GM21619 (cell line): Measurements from ENCODE around the gene MED25.

ENCODE experiments used
- ATAC-seq: cut with Tn5 transposase; IDR thresholded peaks from one replicate; pipeline ENCODE4 v1.9.1; 2021; ENCODE audit not compliant: unreplicated experiment

MED25 gene

DNA sequence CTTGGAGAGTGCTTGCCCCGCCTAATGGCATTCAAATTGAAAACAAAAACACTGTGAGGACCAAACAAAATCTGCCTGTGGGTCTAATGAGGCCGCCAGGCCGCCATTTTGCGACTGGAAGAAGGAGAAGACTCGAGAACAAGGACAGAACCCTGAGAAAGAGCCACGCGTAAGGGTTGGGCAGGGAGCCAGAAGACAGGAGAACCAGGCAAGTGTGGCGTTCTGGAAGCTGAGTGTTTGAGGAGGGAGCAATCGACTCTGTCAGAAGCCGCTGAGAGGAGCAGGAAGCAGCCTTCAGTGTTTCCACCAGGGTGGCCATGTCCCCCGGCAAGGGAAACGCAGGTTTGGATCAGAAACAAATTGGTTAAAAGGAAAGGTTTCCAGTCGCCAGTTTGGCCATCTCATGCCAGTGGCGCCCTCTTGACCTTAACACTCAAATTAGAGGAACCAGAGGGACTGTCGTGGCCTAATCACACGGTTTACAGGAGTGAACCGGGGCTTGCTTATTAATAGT lies 22.7 kb downstream of the MED25 start:
- no peak for ATAC-seq

GRCh38 chr19:49843265-49843664 lies 25.2 kb downstream of the MED25 start:
- ATAC-seq: no peak

GRCh38 chr19:49844138-49845095 lies 26.3 kb downstream of the MED25 start:
- ATAC-seq: no peak

DNA sequence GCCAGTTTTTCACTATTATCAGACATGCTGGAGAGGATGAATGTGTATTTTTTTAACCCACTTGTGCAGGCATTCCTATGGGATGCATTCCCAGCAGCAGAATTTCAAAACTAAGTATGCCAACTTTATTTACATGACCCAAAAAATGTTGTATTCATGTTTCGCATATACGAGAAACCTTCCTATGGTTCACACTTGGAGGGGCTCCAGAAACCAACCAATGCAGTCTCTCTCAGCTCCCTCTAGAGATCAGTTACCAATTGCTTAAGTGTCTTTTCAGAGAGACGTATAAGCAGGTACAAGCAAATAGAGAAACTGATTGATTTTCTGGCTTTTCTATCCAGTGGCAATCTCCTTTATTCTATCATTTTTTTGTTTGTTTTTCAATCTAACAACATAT lies 27.3 kb downstream of the MED25 start:
- ATAC-seq: no peak

- no peak for ATAC-seq
These were observed 28.3 kb downstream of the MED25 start for GRCh38 chr19:49846408-49846807.

DNA sequence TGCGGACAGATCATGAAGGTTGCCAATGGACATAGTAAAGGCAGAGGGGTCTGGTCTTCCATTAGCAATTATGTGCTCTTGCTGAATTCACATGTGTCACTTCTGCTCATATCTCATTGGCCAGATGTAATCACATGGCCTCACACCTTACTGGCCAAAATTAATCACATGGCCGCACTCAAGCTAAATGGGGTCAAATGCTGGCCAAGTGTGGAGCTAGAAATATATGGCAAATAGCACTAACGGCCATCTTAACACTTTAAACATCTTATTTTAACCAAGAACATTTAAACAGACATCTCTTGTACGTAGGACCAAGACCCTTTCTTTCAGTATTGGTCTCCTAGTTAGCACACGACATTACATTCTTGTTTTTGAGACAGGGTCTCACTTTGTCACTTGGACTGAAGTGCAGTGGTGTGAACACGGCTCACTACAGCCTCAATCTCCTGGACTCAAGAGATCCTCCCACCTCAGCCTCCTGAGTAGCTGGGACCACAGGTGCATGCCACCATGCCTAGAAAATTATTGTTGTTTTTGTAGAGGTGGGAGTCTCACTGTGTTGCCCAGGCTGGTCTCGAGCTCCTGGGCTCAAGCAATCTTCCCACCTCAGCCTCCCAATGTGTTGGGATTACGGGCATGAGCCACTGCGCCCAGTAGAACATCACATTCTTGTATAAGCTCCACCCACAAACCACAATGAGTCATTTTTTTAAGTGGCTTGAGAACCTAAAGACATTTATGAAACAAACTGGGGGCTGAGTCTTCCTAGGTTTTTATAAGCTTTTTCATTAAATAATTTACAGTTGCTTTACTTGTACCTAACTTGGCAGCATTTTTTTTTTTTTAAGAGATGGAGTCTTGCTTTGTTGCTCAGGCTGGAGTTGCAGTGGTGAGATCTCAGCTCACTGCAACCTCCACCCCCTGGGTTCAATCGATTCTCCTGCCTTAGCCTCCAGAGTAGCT lies 29.9 kb downstream of the MED25 start:
- ATAC-seq: no peak

DNA sequence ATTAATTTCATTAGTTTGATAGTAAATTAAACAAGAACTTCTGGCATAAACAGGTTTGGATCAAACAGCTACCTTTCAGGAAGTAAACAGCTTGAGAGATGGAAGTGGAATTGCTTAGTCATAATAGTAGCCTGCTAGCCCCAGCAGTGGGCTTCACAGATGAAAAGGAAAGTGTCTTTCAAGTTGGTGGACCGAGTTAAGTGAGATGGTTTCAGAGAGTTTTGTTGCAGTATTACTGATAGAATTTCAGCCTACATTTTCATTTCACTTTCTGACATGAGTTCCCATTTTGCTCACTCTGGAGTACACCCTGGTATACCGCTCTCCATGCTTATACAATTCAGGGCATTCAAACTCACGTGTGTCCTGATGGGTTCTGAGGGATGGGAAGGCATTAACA lies 30.8 kb downstream of the MED25 start:
- ATAC-seq: no peak

GRCh38 chr19:49849433-49850220 lies 31.5 kb downstream of the MED25 start:
- ATAC-seq: no peak

DNA sequence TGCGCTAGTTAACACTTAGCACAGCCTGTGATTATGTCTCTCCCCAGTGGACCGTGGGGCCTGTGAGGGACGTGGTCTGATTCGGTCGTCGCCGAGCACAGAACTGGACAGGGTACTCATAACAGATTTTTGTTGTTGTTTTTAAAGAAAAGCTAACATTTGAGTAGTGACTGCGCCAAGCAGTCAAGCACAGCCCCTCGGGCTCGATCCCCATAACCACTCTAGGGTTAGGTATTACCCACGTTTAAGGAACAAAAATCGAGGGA lies 32.1 kb downstream of the MED25 start:
- ATAC-seq: no peak

- peak; percentile 61 for ATAC-seq
These were observed 32.6 kb downstream of the MED25 start, which contains the start of gene PTOV1 for GRCh38 chr19:49850487-49851342. Gene PTOV1 (plus strand): TSS chr19:49851159.

- no peak for ATAC-seq
These were observed 33.6 kb downstream of the MED25 start for GRCh38 chr19:49851456-49852259.

DNA sequence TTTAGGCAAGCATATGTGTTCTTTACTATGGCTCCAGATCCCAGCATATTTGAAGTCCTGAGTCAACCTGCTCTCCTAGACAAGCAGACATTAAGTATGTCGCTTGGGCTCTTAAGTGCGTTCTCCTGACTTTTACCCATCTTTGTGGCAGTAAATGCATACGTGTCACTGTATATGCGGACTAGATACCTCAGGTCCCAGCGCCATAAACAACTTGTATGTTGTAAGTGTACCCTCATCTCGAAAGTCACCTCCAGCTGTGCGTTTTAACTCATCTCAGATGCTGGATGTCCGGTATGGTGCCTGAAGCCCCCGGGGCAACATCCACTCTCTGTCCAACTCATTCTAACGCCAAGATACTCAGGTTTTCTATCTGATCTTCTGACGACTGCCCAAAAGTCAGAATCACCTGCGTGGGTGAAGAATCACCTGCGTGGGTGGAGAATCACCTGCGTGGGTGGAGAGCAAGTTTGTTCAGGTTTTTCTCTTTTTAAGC lies 34.6 kb downstream of the MED25 start:
- ATAC-seq: no peak

- ATAC-seq: no peak
These were observed 35.8 kb downstream of the MED25 start for GRCh38 chr19:49853852-49854377.

DNA sequence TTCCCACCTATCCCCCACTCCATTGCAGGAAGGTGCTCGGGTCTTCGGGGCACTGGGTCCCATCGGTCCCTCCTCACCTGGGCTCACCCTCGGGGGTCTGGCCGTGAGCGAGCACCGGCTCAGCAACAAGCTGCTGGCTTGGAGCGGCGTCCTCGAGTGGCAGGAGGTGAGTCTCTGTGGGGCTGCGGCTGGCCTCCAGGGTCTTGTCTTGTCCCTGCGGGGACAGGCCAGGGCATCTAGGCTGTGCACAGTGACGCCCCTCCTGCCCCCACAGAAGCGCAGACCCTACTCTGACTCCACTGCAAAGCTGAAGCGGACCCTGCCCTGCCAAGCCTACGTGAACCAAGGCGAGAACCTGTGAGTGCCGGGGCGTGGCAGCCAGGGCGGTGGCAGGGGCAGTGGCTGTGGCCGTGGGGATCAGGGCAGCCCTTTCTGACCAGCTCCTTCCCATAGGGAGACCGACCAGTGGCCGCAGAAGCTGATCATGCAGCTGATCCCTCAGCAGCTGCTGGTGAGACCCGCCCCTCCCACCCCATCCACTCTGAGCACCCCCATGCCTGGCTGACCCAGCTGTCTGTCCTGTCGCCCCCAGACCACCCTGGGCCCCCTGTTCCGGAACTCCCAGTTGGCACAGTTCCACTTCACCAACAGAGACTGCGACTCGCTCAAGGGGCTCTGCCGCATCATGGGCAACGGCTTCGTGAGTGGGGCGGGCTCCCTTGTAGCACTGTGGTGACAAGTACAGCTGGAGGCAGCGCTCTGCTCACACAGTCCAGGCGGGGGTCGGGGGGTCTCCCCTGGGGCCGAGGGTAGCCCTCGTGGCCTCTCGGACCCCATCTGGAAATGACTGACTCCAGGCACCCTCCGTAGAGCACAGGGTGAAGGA lies 36.5 kb downstream of the MED25 start:
- ATAC-seq: no peak

DNA sequence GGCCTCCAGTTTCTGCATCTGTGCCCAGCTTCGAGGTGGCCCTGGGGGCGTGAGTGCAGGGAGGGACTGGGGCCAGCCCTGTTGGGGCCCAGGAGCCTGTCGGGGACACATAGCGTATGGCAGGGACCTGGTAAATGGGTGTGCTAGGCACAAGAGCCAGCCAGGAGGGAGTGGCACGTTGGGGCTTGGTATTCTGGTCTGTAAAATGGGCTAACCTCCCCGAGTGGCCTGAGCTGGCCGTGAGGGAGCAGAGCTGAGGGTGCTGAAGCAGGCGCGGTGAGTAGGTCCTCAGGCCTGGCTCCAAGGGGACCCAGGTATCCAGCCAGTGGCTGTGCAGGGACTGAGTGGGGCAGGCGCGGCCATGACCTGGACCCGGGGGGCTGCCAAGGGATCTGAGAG lies 37.2 kb downstream of the MED25 start:
- ATAC-seq: no peak

DNA sequence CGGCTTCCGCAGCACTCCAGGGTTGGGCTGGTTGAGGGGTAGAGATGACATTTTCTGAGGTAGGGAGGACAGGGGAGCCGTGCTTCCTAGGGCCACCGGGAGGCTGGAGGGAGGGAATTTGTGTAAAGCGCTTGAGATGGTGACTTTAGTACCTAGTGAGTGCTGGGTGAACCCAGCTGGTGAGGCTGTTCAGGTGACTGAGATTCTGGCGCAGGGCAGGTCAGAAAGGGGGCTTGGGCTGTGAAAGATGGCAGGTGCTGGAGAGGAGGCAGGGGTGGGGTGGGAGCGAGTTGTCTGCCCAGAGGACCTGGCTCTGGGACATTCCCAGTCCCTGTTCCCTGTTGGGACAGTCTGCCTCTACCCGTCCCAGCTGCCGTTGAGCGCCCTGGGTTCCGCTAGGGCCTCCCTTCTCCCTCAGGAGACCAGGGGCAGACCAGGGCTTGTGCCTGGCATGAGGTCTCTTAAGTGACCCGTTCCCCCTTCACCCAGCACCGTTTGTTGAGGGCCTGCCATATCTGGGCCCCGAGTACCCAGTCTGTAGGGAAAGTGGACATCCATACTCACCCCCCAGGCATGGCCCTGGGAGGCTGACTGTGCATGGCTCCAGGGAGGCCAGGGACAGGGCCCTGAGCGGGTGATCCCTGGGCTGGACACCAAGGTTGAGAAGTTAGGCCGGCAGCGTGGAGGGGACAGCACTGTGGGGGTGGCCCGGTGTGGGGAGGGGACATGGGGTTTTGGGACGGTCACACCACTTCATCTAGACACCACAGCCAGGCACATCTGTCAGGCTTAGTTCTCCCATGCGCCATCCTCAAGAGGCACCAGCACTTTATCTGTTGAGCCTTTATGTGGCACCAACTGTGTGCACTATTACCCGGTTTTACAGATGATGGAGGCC lies 37.8 kb downstream of the MED25 start:
- no peak for ATAC-seq

DNA sequence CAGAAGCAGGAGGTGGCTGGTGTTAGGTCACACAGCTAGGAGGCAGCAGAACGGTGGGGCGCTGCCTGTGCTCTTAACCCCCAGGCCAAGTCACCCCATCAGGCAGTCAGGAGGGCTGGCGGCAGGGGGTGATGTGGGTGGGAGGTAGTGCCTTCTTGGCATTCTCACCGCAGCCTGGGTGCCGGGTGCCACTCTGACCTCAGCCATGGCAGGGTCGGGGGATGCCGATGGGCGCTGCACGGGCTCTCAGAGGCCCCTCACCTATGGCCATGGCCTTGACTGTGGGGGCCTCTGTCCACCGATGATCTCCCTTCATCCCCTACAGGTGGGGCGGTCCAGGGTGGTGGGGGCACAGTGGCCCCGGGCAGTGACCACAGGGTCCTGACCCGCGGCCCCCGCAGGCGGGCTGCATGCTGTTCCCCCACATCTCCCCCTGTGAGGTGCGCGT lies 38.5 kb downstream of the MED25 start:
- no peak for ATAC-seq
